Measurements from ENCODE around the gene SGMS1.

DNA sequence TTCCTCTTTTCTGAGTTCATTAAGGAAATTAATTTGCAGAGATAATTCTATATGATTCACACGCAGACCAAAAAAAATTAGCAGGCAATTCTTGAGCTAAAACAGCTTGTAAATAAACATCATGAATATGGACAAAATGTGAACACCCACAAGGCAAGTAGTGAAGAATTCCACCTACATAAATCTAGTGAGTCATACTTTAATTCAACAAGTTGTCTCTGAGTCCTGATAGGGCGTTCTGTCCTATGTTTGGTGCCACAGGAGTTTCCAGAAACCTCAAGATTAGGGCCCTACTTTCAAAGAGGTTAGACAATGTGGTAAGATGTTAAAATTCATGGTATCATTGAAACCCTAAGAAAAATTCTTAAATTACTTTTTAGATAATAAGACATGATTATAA lies 122.3 kb downstream of the SGMS1 start:
- TF ChIP-seq SUZ12 (IDR thresholded peaks at IDR 0.05; ENCODE audit: extremely low read depth, insufficient read depth, insufficient read length) (no peak), YY1 (IDR thresholded peaks at IDR 0.05; ENCODE audit: insufficient read depth, insufficient read length) (no peak)

Data from NT2/D1 (cell line).